Measurements from ENCODE around the gene FRMD4B.
A peak's percentile ranks its signal among the peaks of the same experiment; 100 is the strongest.

FRMD4B gene

DNA sequence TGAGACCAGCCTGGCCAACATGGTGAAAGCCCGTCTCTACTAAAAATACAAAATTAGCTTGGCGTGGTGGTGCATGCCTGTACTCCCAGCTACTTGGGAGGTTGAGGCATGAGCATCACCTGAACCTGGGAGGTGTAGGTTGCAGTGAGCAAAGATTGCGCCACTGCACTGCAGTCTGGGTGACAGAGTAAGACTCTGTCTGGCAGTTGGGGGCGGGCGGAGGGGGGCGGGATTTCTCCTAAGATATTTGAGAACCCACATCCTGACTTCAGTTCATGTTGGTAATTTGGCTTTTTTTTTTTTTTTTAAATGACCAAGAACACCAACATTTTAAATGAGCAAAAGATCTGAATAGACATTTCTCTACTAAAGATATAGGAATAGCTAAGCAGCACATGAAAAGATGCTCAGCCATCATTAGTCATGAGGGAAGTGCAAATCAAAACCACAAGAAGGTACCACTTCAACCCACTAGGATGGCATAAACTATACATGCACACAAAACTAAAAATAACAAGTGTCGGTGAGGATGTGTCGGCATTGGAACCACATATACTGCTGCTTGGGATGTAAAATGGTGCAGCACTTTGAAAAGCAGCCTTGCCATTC lies 187.9 kb downstream of the FRMD4B start:
- DNase-seq = peak; percentile 67

DNA sequence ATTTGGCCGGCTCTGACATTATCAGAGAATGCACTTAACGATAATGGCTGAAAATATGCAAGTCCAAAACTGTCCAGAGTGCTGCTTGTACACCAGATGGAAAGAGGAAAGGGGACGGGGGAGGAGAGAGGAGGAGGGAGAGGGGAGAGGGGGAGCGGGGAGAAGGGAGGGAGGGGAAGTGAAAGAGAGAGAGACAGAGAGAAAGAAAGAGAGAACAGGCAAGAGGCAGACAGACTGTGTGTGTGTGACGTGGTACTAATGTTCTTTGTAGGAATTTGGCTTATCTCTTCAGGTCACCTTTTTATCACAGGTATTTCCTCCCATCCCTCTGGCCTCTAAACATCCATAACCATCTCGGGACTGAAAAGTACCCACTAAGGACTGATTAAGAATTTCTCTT lies 188.4 kb downstream of the FRMD4B start:
- no peak for DNase-seq

DNA sequence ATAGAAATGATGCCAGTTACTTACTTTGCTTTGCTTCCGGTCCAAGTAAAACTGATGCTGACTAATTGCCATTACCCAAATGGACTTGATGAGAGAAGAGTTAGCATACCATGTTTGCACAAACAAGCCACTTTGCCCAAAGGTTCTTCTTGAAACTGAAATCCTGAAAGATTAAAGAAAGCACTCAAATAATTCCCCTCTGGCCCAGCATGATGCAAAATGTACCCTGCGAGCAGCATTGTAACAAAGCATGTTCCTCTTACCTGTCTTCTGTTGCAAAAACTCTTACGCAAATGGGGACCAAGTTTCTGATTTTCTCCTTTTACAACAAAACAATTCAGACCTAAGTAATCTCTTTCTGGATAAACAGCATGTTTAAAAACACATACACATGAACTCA lies 189.0 kb downstream of the FRMD4B start:
- no peak for DNase-seq

DNA sequence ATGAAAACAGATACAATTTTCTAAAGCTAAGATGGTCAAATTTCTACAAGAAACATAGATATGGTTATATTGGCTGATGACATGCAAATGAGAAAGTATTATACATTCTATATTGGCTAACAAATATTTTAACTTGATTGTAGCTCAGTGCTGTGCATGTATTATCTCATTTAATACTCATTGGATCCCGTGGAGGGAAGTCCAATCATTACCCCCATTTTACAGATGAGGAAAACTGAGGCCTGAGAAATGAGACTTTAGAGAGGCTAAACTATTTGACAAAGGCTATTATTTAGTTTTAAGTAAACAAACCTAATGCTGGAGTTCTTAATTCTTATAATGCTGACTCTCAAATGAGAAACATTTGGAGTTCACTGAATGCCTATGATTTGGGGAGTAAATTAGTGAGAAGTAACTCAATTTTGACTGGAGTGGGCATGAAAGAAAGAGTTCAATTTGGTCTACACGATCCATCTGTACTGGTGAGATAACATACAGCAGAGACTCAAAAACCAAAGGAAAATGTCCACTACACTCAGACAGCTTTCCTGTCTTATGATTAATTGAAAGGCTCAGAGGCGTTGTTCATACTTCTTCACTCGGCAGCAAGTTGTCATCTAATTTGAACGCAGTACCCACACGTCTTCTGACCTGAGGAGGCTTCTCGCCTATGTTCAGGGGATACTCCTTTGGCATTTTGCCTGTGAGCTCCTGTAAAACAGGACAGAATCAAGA lies 191.3 kb downstream of the FRMD4B start:
- DNase-seq = no peak

DNA sequence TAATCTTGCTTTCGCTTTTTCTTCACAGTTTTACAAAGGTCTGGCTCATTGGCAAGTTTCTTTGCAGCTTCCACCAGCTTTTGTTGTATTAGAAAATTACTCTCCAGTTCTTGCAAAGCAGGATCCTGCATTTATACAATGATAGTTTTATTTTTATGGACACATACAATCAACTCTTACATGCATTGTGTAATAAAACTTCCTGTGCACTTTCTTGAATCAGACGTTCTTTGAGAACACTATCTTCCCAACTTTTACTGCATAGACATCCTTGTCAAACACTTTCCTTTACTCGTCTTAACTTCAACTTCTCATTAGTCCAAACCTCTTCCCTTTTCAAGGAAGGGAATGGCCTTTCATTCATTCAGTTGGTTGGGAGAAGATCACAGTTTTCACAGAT lies 192.1 kb downstream of the FRMD4B start:
- DNase-seq = no peak

DNA sequence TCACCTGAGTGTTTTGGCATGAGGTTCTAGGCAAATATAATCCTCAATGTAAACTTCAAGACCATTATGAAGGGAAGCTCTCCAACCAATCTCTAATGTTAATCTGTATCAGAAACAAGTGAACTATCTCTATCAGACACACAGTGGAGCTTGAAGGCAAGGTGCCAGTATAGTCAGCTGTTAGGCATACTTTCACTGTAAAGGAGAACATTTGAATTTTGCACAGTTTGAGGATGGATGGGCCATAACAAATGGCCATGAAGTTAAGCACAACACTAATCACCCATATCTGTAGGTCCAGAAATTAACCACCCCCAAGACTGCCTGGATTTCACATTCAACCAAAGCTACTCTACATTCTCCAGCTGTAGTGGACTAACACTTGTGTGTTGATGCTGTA lies 194.4 kb downstream of the FRMD4B start:
- no peak for DNase-seq

DNA sequence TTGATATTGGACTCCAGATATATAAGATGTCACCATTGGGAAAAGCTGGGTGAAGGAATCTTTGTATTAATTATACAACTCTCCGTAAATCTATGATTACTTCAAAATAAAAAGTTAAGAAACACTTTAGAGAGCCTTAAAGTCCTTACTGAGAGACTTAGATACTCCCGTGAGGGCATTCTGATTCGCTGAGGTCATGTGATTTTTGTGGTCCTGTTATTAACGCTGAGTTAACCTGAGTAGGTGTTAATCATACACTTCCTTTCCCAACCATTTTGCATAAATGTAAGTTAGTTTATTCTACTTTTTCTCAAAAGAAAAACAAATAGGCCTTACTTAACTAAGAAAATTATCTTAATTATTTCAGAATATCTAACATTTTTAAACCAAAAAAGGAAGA lies 196.4 kb downstream of the FRMD4B start:
- no peak for DNase-seq

DNA sequence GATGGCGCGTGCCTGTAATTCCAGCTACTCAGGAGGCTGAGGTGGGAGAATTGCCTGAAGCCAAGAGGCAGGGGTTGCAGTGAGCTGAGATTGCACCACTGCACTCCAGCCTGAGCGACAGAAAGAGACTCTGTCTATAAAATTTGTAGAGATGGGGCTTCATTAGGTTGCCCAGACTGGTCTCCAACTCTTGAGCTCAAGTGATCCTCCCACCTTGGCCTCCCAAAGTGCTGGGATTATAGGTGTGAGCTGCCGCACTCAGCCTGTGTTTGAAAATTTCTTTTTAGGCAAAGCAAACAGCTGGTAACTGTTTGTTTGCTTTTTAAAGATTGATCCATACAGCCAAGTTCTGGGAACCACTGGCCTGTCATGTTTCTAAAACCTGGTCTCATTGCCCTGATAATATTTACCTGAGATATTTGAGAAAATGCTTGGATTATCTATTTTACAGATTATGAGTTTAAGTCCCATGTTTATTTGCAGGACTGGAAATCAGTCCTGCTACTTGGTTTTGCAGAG lies 199.3 kb downstream of the FRMD4B start:
- no peak for DNase-seq

DNA sequence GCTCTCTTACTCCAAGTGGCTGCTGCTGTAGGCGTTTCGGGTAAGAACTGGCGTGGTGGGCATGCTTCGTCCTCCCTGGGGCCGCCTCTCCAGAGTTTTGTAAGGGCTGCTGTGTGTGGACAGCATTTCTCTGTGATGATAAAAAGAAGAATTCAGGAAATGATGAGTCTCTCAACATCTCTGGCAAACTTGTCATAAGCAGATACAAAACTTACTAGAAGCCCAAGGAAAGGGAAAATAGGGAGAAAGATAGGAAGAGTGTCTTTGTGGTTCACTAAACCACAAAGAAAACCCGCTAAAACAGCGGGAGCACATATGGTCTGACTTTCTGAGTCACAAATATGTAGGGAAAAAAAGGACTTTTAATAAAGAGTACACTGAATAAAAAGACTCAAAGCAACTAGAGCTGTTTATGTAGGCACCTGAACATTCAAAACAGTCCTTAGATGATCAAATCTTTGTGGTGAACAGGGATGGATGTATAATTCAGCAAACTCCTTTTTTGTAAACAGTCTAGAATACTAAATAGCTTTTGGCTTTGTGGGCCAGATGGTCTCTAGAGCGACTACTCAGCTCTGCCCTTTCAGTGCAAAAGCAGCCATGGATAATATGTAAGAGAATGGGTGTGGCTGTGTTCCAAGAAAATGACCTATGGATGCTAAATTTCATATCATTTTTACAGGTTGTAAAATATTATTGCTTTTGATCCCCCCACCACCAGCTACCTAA lies 203.1 kb downstream of the FRMD4B start:
- no peak for DNase-seq

DNA sequence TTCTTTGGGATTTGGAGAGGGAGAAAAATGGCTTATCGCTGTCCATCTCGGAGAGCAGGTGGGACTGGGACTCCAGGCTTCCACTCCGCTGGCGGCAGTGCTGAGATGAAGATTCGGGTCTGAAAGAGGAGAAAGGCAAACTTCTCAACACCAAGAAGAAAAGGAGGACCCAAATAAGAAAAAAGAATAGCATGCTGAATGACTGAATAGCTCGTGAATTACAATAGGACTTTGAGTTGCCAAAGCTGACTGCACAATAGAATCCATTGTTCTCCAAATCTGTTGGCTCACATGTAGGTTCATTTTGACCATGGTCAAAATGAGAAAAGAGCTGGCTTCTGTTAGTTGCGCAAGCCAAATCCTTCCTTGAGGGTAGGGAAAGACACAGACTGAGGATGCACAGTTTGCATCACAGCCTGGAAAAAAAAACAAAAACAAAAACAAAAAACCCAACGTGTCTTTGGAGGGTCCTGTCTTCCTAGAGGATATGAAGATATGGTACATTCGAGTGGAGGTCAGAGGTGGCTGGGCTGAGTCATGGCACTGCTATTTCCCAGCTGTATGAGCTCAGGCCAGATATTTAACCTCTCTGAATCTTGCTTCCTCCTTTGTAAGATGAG lies 204.2 kb downstream of the FRMD4B start:
- no peak for DNase-seq

DNA sequence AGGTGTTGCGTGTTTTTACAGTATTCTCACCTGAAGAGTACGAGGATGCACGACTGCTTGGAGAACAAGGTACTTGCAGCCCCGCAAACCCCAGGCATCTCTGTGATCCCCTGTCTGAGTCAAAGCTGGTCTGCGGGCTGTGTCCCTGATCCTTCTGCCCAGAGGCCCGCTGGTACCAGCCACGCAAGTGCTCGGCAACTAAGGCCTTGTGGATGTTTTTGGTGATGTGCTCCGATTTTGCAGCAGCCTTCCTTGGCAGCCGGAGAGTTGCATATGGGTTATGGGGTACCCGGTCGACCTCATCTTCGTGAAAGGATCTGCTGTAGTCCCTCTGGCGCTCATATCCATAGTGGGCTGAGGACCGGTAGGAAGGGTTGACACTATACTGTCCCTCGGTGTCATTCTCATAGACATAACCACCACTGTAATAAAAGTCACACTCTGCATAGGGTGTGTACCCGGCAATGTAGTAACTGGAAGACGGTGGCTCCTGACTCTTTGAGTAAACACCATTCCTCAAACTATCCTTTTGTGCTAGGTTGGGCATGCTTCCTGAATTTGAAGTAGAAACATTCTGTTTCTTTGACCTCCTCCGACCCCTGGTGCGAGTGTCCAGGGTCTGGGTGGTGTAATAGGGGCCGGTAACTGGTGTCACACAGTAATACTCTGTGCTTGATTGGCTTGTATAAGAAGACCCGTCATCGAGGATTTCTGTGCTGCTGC lies 204.9 kb downstream of the FRMD4B start:
- no peak for DNase-seq

DNA sequence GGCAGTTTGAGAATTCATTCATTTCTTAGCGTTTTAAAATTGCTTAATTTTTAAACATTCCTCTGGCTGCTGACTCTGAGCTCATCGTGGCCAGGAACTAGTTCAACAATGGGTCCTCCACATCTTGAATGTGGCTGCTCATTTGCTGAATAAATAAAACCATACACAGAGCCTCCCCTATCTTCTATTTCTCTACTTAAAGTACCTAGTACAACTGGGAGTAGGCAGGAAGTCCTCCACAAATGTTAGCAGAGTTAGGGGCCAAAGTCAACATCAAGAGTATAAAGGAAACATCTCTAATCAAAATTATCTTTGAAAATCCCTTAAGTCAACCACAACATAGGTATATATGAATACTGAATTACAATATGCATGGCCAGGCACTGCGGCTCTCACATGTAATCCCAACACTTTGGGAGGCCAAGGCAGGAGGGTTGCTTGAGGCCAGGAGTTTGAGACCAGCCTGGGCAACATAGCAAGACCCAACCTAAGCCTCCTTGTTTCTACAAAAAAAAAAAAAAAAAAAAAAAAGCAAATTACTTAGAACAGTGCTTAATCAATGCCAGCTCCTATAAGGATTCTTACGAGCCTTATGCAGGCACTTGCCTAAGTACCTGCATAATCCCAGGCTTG lies 206.0 kb downstream of the FRMD4B start:
- DNase-seq = no peak

DNA sequence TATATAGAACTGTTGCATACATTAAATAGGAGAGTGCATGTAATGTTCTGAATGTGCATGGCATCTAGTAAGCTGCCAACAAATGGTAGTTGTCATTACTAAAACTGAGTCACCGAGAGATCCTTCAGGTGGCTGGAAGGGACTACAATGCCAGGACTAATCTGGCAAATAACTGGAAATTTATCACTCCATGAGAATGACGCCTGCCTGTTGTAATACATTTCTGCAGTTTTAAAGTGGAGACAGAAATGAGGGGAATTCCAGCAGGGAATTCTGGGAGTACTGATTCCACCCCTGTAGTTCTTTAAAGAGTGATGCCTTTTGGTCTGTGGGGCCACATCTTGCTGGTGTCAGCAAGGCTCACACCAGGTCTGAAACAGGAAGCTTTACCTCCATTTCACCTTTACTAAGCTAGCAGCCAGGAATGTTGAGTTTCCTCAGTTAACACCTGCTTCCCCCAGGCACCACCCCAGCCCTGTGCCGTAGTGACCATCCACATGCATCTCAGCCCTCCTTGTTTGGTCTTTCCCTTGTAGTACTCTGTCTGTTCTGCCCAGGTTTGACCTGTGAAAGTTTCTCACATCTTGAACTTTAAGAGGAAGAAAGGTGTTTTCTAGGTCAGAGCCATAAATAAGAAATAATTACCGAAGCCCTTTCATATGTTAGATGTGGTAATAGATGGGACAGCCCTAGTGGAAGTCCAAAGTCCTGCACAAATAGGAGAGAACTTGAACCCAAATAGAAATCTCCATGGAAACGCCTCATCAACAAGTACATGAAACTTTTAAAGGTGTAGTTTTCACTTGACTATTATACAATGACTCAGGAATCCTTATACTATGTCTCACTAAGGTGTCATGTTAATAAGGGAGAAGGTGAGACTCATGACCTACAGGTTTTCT lies 206.8 kb downstream of the FRMD4B start:
- no peak for DNase-seq

DNA sequence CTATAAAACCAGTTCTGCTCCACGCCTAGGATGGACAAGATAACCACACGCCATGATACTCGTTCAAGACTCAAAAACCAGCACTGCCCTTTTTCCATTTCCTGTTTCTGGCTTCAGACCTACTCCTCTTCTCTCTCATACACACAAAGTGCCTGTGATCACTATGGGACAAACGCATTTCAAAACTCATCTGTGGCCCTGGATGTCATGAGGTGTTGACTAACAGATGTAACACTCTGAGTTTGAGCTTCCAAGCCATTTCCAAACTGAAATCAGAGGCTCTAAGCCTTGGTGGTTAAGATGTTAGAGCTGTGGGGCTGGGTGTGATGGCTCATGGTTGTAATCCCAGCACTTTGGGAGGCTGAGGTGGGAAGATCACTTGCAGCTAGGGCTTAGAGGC lies 207.8 kb downstream of the FRMD4B start:
- DNase-seq = no peak

DNA sequence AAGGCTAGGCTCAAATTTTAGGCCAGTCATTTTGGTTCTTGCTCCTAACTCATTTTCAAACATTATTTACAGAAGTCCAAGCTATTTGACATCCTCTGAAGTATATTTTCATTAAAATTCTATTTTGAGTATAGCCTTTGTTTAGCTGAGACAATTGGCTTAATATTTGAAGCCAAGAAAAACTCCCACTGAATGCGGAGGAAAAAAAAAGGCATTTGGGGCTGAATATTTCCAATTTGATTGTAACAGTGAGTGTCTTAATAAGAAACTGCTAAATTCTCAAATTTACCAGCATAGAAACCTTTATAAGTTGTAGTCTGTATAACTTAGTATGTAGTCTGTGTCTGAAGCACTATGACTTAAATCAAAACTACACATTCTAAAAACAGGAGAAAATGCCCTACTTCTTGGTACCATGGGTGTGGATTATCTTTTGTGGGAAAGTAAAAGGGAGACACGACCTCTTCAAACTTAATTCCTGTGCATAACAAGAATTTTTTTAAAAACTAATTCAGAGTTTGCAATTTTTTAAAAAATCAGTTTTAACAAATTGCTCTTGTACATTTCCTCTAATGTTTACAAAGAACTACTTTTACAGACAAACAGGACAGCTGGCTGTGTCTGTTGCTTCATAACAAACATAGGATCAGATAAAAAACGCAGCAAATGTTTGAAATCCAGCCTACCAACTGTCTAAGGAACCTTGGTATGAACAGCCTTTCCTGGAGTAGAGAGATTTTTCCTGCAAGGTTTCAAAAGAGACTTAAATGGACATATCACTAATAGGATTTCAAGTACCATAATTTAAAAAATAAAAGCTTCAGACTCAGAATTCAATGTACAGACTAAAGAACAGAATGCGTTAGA lies 210.8 kb downstream of the FRMD4B start:
- no peak for DNase-seq

DNA sequence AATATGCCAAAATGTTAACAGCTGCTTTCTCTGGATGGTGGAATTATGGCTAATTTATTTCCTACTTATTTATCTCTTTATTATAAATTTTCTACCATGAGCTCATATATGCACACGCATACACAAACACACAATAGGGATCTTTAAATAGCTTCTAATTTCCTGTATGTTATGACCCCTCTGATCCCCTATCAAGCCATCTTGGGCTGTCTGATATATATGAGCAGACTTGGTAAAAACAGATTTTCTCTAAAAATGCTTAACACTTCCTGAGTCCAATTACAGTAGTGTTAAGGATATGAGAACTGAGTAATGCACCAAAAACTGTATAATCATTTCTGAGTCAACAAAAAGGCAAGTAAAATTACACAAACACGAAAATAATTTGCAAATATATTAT lies 211.4 kb downstream of the FRMD4B start:
- no peak for DNase-seq

DNA sequence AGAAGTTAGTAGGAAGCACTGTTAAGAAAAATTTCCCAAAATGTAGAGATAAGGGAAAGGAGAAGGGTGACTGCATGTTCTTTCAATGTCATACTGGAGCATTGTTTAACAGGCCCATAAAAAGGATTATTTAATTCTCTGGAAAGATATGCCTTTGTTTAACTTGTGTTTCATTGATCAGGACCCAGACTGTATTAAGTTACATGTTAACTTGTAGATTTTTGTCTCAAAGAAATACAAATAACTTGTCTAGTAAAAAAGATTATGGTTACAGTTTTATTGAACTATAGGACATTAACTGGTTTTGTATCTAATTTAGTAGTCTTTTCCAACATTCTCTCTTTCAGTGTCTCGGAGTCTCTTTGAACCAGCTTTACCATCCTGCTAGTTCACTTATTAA lies 213.8 kb downstream of the FRMD4B start:
- DNase-seq = no peak

DNA sequence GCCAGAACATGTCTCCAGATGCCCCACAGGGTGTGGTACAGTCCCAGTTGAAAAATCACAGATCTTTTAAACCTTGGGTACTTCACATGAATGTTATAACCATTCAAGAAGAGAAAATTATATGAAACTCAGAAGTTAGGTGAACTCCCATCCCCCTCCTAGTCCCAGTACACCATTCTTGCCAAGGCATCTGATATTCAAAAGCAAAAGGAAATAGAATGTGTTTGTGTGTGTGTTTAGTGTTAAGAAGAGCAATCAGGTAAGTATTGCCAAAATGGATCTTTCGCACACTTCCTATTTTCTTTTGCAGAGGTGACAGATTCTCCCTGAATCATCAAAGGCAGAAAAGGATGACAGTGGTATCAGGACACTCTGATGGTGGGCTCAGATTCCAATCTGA lies 219.4 kb downstream of the FRMD4B start:
- no peak for DNase-seq

DNA sequence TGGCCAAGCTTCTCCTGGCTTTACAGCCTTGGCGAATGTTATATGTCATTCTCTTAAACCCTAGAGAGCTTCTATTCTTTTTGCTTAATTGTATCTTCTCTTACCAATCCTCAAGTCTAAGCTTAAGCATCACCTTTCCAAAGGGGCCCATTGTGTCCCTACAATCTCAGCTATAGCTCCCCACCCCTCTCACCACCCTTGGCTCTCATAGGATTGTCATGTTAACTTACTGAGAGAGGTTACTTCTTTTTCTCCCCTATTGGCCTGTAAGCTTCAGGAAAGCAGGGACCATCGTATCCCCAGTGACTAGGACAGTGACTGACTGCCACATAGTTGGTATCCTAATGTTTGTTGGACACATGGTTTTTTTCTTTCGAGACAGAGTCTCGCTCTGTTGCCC lies 220.1 kb downstream of the FRMD4B start:
- no peak for DNase-seq

DNA sequence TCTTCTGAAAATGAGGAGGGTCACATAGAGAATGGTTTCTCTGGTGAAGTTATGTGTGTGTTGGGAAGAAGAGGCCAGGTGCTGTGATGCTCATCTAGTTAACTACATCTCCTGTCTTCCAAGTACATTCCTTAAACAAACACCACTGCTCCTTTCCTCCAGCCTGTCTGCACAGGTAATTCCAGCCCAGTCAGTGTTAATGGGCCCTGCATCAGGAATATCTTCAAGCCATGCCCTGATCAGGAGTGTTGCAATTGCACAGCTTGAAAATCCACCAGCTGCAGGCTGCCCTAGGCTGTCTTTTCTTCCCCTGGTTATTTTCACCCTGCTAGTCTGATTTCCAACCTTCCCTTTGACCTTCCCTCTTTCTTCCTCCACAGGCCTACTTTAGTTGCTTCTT lies 221.6 kb downstream of the FRMD4B start:
- no peak for DNase-seq
